Sigmoid colon (tissue), 7 donors: ENCODE measurements around the gene ARGLU1. TPM values are rescaled to one million over a fixed set of nuclear protein-coding genes. Genes with fewer than 3 reads are reported as not detected.
A peak's percentile ranks its signal among the peaks of the same experiment; 100 is the strongest.

Experiments used
- DNase-seq: peaks from one replicate; pipeline ENCODE4 v3.0.0-alpha.2; 2019
- H3K27ac ChIP-seq, 4 donors: fragments of 200-600 bp; sonication (generic); one replicate each; pipeline ENCODE4 v1.5.1; 2016 to 2019; ENCODE audit warnings: mild to moderate bottlenecking in 1 of 4
- H3K27me3 ChIP-seq, 3 donors: fragments of 200-600 bp; sonication (generic); one replicate each; pipeline ENCODE4 v1.5.1; 2019; ENCODE audit warnings: mild to moderate bottlenecking in 1 of 3
- H3K36me3 ChIP-seq, 4 donors: fragments of 200-600 bp; sonication (generic); one replicate each; pipeline ENCODE4 v1.5.1; 2016 to 2019
- H3K4me1 ChIP-seq, 4 donors: fragments of 200-600 bp; sonication (generic); one replicate each; pipeline ENCODE4 v1.5.1; 2017 to 2019
- H3K4me3 ChIP-seq, 4 donors: fragments of 200-600 bp; sonication (generic); one replicate each; pipeline ENCODE4 v1.5.1; 2017 to 2019; ENCODE audit warnings: mild to moderate bottlenecking in 2 of 4, moderate library complexity in 1 of 4
- H3K9me3 ChIP-seq, 4 donors: fragments of 200-600 bp in 3 of 4; sonication (generic) in 3 of 4; one replicate each; pipeline versions ENCODE4 v1.5.1 to v1.6.1; 2013 to 2019
- CTCF ChIP-seq, 4 experiments: fragments of 450-650 bp in 3 of 4; fragments of 200-600 bp in 1 of 4; IDR thresholded peaks; one replicate each; pipeline ENCODE4 v1.5.1; 2016 to 2019; ENCODE audit warnings: antibody characterized with exemption in 4 of 4, mild to moderate bottlenecking in 3 of 4, moderate library complexity in 2 of 4
- EP300 ChIP-seq, 4 donors: sonication (generic); formaldehyde crosslinking; IDR thresholded peaks; one replicate each; pipeline ENCODE4 v1.6.1; 2017; ENCODE audit warnings: antibody characterized with exemption in 4 of 4
- POLR2A ChIP-seq, 2 donors: fragments of 450-650 bp; IDR thresholded peaks; one replicate each; pipeline ENCODE4 v1.6.1; 2016; ENCODE audit warnings: antibody characterized with exemption in 2 of 2, mild to moderate bottlenecking in 2 of 2, moderate library complexity in 2 of 2
- POLR2AphosphoS5 ChIP-seq, 4 donors: sonication (generic); formaldehyde crosslinking; IDR thresholded peaks; one replicate each; pipeline ENCODE4 v1.6.1; 2017; ENCODE audit warnings: antibody characterized with exemption in 4 of 4
- WGBS, 2 donors: extraction: QIAGEN DNeasy Blood & Tissue Kit; methylation state at CpG; one replicate each; pipeline ENCODE4 v1.1.7; 2013; 5-methylcytosine and 5-hydroxymethylcytosine counted together
- intact Hi-C: fragments of 100-400 bp; cut with DNase I; formaldehyde crosslinking; loops from one replicate; pipeline ENCODE4 v1.15.1; 2023
- polyA plus RNA-seq, 3 donors: library from polyadenylated mRNA; stranded (reverse); fragments of 200-250 nt; gene quantifications; one replicate each; pipeline ENCODE4 v1.2.3, GENCODE V29; 2013
- total RNA-seq, 4 donors: library from RNA; depleted of rRNA; stranded (reverse); fragments of >200 nt; gene quantifications; one replicate each; pipeline ENCODE4 v1.1.0, GENCODE V29; 2016
- donor health status: healthy with polysubstance abuse.
- donor health status: Bipolar disorder and iron deficiency.
- donor health status: healthy.

ARGLU1 gene
- total and polyA plus RNA-seq, 7 donors: 7.8 to 196 (median 88.1) TPM

- no peaks in the 10 kb centered on the region for H3K4me1 ChIP-seq
- DNase-seq: no peak
- no peaks in the 10 kb centered on the region for H3K27me3 ChIP-seq
- no peaks in the 10 kb centered on the region for H3K9me3 ChIP-seq
- intact Hi-C loops: no loop called here
- no peak for TF ChIP-seq POLR2A (IDR thresholded peaks at IDR 0.05)
- TF ChIP-seq EP300 (IDR thresholded peaks at IDR 0.05): no peak
- TF ChIP-seq CTCF (IDR thresholded peaks at IDR 0.05): no peak
- TF ChIP-seq POLR2AphosphoS5 (IDR thresholded peaks at IDR 0.05): no peak
- WGBS, 2 donors: 90 to 91% methylated on average over 10 of the region's 10 CpGs
- no peaks in the 10 kb centered on the region for H3K36me3 ChIP-seq
- peak overlapping the region in 1 of 4 donors; percentile 31 for H3K27ac ChIP-seq
- no peak overlapping the region for H3K4me3 ChIP-seq
These were observed 28.5 kb upstream of the ARGLU1 start for GRCh38 chr13:106596275-106596937.

GRCh38 chr13:106595625-106596024 lies 27.7 kb upstream of the ARGLU1 start:
- intact Hi-C loops: no loop called here
- 83 to 84% methylated on average over 6 of the region's 6 CpGs for WGBS, 2 donors
- Histone ChIP-seq H3K9me3 (no peaks in the 10 kb centered on the region), H3K4me3 (no peak overlapping the region), H3K27ac (no peak overlapping the region), H3K27me3 (no peaks in the 10 kb centered on the region), H3K4me1 (no peaks in the 10 kb centered on the region), H3K36me3 (no peaks in the 10 kb centered on the region)
- no peak for DNase-seq
- no peak for TF ChIP-seq CTCF (IDR thresholded peaks at IDR 0.05)
- no peak for TF ChIP-seq POLR2AphosphoS5 (IDR thresholded peaks at IDR 0.05)
- no peak for TF ChIP-seq EP300 (IDR thresholded peaks at IDR 0.05)
- no peak for TF ChIP-seq POLR2A (IDR thresholded peaks at IDR 0.05)

- no peaks in the 10 kb centered on the region for H3K36me3 ChIP-seq
- H3K27ac ChIP-seq: no peak overlapping the region
- H3K4me3 ChIP-seq: no peak overlapping the region
- DNase-seq: no peak
- intact Hi-C loops: no loop called here
- no peaks in the 10 kb centered on the region for H3K9me3 ChIP-seq
- 81 to 84% methylated on average over 4 of the region's 4 CpGs for WGBS, 2 donors
- TF ChIP-seq POLR2A (IDR thresholded peaks at IDR 0.05) (no peak), CTCF (IDR thresholded peaks at IDR 0.05) (no peak), EP300 (IDR thresholded peaks at IDR 0.05) (no peak), POLR2AphosphoS5 (IDR thresholded peaks at IDR 0.05) (no peak)
- H3K4me1 ChIP-seq: no peaks in the 10 kb centered on the region
- no peaks in the 10 kb centered on the region for H3K27me3 ChIP-seq
These were observed 27.0 kb upstream of the ARGLU1 start for GRCh38 chr13:106594980-106595379.

GRCh38 chr13:106593132-106593531 lies 25.2 kb upstream of the ARGLU1 start:
- Histone ChIP-seq H3K27me3 (no peaks in the 10 kb centered on the region), H3K4me3 (no peak overlapping the region), H3K36me3 (no peaks in the 10 kb centered on the region), H3K9me3 (no peaks in the 10 kb centered on the region), H3K4me1 (no peaks in the 10 kb centered on the region), H3K27ac (no peak overlapping the region)
- WGBS, 2 donors: 53 to 87% methylated on average over 5 of the region's 5 CpGs
- intact Hi-C loops: no loop called here
- TF ChIP-seq EP300 (IDR thresholded peaks at IDR 0.05) (no peak), CTCF (IDR thresholded peaks at IDR 0.05) (no peak), POLR2AphosphoS5 (IDR thresholded peaks at IDR 0.05) (no peak), POLR2A (IDR thresholded peaks at IDR 0.05) (no peak)
- DNase-seq: no peak

- intact Hi-C loops: no loop called here
- DNase-seq: no peak
- Histone ChIP-seq H3K36me3 (no peaks in the 10 kb centered on the region), H3K27me3 (no peaks in the 10 kb centered on the region), H3K27ac (no peak overlapping the region), H3K4me3 (no peak overlapping the region), H3K4me1 (no peaks in the 10 kb centered on the region), H3K9me3 (no peaks in the 10 kb centered on the region)
- TF ChIP-seq CTCF (IDR thresholded peaks at IDR 0.05): no peak
- TF ChIP-seq EP300 (IDR thresholded peaks at IDR 0.05): no peak
- TF ChIP-seq POLR2AphosphoS5 (IDR thresholded peaks at IDR 0.05): no peak
- no peak for TF ChIP-seq POLR2A (IDR thresholded peaks at IDR 0.05)
- WGBS, 2 donors: 48 to 72% methylated on average over 2 of the region's 2 CpGs
These were observed 23.4 kb upstream of the ARGLU1 start for GRCh38 chr13:106591299-106591698.
